ENCODE results near the gene PFAS. TPM values are rescaled to one million over a fixed set of nuclear protein-coding genes. Genes with fewer than 3 reads are reported as not detected.

PFAS gene
- total and polyA plus RNA-seq, 7 donors: 1.4 to 22.2 (median 4.9) TPM

DNA sequence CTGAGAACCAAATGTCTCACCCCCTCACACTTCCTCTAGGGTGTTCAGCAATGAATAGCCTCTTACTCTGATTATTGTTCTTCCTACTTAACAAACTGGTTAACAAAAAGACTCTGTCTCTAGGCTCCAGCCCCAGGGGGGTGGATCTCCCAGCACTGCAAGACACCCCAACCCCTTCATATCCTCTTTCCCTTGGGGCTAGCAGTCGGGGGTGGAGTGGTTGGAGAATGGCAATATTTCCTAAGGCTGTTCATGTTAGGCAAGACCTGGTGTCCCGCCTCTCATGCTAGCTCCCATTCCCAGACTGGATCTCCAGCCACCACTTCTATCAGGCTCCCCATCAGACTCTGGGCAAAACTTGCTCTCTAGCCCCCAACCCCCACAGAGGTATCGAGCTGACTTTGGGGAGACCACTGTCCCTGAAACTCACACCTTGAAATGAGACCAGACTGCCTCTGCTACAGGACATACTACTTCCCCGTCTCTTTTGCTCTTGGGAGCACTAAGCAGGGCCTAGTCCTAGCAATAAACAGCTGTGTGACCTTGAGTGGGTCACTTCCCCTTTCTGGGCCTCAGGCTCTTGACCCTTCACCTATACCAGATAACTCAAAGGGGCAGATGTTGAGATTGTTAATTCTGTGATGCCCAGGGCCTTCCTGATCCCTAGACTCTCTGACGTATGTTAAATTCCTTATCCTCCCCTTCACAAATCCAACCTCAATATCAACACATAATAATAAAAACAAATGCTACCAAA lies 43.7 kb downstream of the PFAS start:
- intact Hi-C loops (cut with DNase I): no loop called here
- Histone ChIP-seq H3K4me3 (no peak overlapping the region), H3K27ac (no peak overlapping the region), H3K36me3 (no peaks in the 10 kb centered on the region), H3K9me3 (no peaks in the 10 kb centered on the region), H3K4me1 (peaks cover 0 to 27% (median 23%) of the 10 kb centered on the region in 4 donors), H3K27me3 (no peaks in the 10 kb centered on the region)
- WGBS, 2 donors: 81 to 82% methylated on average over 5 of the region's 5 CpGs
- no peak for DNase-seq
- no peak for TF ChIP-seq POLR2A (IDR thresholded peaks at IDR 0.05)
- TF ChIP-seq, protein P1, sequence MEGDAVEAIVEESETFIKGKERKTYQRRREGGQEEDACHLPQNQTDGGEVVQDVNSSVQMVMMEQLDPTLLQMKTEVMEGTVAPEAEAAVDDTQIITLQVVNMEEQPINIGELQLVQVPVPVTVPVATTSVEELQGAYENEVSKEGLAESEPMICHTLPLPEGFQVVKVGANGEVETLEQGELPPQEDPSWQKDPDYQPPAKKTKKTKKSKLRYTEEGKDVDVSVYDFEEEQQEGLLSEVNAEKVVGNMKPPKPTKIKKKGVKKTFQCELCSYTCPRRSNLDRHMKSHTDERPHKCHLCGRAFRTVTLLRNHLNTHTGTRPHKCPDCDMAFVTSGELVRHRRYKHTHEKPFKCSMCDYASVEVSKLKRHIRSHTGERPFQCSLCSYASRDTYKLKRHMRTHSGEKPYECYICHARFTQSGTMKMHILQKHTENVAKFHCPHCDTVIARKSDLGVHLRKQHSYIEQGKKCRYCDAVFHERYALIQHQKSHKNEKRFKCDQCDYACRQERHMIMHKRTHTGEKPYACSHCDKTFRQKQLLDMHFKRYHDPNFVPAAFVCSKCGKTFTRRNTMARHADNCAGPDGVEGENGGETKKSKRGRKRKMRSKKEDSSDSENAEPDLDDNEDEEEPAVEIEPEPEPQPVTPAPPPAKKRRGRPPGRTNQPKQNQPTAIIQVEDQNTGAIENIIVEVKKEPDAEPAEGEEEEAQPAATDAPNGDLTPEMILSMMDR (IDR thresholded peaks at IDR 0.05): no peak
- no peak for TF ChIP-seq EP300 (IDR thresholded peaks at IDR 0.05)
- no peak for TF ChIP-seq POLR2AphosphoS5 (IDR thresholded peaks at IDR 0.05)

- intact Hi-C loops (cut with DNase I): loop anchor here (2.0 kb wide), 1 partner anchor 68 kb away; no protein-coding TSS in a partner anchor
- TF ChIP-seq, protein P1 (IDR thresholded peaks at IDR 0.05): no peak
- no peak for TF ChIP-seq EP300 (IDR thresholded peaks at IDR 0.05)
- no peak for TF ChIP-seq POLR2A (IDR thresholded peaks at IDR 0.05)
- no peak for TF ChIP-seq POLR2AphosphoS5 (IDR thresholded peaks at IDR 0.05)
- no peak for DNase-seq
- no peaks in the 10 kb centered on the region for H3K36me3 ChIP-seq
- H3K27ac ChIP-seq: peak overlapping the region; percentile 90 to 95 (median 92)
- peak overlapping the region in 1 of 4 donors; percentile 53 for H3K4me3 ChIP-seq
- WGBS, 2 donors: 95 to 96% methylated on average over 9 of the region's 9 CpGs
- H3K4me1 ChIP-seq: peaks cover 0 to 17% (median 15%) of the 10 kb centered on the region in 4 donors
- no peaks in the 10 kb centered on the region for H3K9me3 ChIP-seq
- no peaks in the 10 kb centered on the region for H3K27me3 ChIP-seq
These were observed 45.3 kb downstream of the PFAS start for GRCh38 chr17:8294361-8294760.

DNA sequence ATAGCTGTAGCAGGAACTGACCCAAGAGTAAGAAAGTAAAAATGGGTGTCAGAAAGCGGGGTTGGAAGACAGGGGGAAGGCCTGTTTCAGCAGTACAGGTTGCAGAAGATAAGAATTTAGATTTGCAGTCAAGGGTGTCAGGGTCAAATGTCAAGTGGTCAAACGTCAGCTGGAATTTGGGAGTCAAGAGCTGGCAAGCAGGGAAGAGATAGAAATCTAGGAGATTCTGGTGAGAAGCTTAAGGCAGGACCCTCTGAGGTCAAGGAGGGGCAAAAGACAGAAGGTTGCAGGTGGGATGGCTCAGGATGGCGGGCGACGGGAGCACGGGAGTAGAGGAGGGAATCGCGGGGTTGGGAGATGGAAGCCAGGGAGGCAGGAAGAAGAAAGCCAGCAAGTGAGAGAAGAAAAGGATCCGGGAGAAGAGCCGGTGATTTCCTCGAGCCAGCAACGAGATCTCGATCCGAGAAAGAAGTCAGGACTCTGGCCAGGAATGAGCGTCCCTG lies 45.8 kb downstream of the PFAS start:
- H3K9me3 ChIP-seq: no peaks in the 10 kb centered on the region
- intact Hi-C loops (cut with DNase I): loop anchor here (2.0 to 5.0 kb wide), 3 partner anchors 68 to 178 kb away; partner anchors contain the start of gene ALOXE3
- peak overlapping the region; percentile 53 to 78 (median 63) for H3K4me3 ChIP-seq
- no peaks in the 10 kb centered on the region for H3K36me3 ChIP-seq
- H3K27ac ChIP-seq: peak overlapping the region; percentile 90 to 95 (median 92)
- H3K4me1 ChIP-seq: peaks cover 0 to 13% (median 10%) of the 10 kb centered on the region in 4 donors
- TF ChIP-seq, protein P1 (IDR thresholded peaks at IDR 0.05): no peak
- no peak for TF ChIP-seq POLR2AphosphoS5 (IDR thresholded peaks at IDR 0.05)
- no peak for TF ChIP-seq POLR2A (IDR thresholded peaks at IDR 0.05)
- TF ChIP-seq EP300 (IDR thresholded peaks at IDR 0.05): no peak
- no peaks in the 10 kb centered on the region for H3K27me3 ChIP-seq
- WGBS, 2 donors: 7 to 9% methylated on average over 15 of the region's 15 CpGs
- no peak for DNase-seq

DNA sequence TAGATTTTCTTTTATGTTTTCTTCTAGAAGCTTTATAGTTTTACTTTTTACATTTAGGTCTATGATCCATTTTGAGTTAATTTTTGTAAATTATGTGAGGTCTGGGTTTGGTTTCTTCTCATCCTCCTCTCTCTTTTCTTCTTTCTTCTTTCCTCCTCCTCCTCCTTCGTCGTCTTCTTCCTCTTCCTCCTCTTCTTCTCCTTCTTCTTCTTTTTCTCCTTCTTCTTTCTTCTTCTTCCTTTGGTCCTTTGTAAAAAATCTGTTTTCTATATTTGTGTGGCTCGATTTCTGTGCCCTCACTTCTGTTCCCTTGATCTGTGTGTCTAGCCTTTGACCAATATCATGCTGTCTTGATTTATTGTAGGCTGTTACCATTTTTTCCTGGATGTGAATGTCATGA lies 51.1 kb downstream of the PFAS start:
- Histone ChIP-seq H3K36me3 (no peaks in the 10 kb centered on the region), H3K4me1 (peaks cover 0 to 4% (median 0%) of the 10 kb centered on the region in 4 donors), H3K27ac (no peak overlapping the region), H3K27me3 (no peaks in the 10 kb centered on the region), H3K4me3 (no peak overlapping the region), H3K9me3 (no peaks in the 10 kb centered on the region)
- intact Hi-C loops (cut with DNase I): loop anchor here (10.0 kb wide), 1 partner anchor 225 kb away; no protein-coding TSS in a partner anchor
- 55 to 58% methylated on average over 3 of the region's 3 CpGs for WGBS, 2 donors
- TF ChIP-seq, protein P1 (IDR thresholded peaks at IDR 0.05): no peak
- TF ChIP-seq POLR2A (IDR thresholded peaks at IDR 0.05) (no peak), EP300 (IDR thresholded peaks at IDR 0.05) (no peak), POLR2AphosphoS5 (IDR thresholded peaks at IDR 0.05) (no peak)
- no peak for DNase-seq
